A673 (cell line): Measurements from ENCODE around the gene TUBA4B.

Experiments
- CTCF ChIP-seq: fragments of 300-800, 200-600 bp; sonication (generic); conservative IDR thresholded peaks from 2 replicates; pipeline ENCODE4 v1.5.1; 2017; ENCODE audit warnings: low read depth, mild to moderate bottlenecking, antibody characterized with exemption, low read length, moderate library complexity, mixed read lengths
- EZH2 ChIP-seq: fragments of 200-600 bp; sonication (generic); IDR thresholded peaks from 2 replicates; pipeline ENCODE4 v1.6.1; 2017; ENCODE audit warnings: borderline replicate concordance, low read depth, mild to moderate bottlenecking, mixed read lengths, antibody characterized with exemption, low read length; ENCODE audit not compliant: poor library complexity, severe bottlenecking

GRCh38 chr2:219210196-219210885, 42.7 kb upstream of the TUBA4B start:
- TF ChIP-seq CTCF (no peak), EZH2 (no peak)
